HG03354 (cell line): ENCODE data around the gene PRSS27.
A peak's percentile ranks its signal among the peaks of the same experiment; 100 is the strongest.
"Not testable (repeated sequence)": the region's sequence is repeated elsewhere in the genome, so short reads cannot be mapped to it uniquely, and the experiment has no call there.

ENCODE experiments used
- ATAC-seq: cut with Tn5 transposase; IDR thresholded peaks from one replicate; pipeline ENCODE4 v1.9.1; 2021; ENCODE audit warnings: mild to moderate bottlenecking; ENCODE audit not compliant: unreplicated experiment, poor library complexity, severe bottlenecking

PRSS27 gene

GRCh38 chr16:2699791-2700600, 20.0 kb downstream of the PRSS27 start:
- ATAC-seq: no peak

- no peak for ATAC-seq
Measured at GRCh38 chr16:2698965-2699750, 20.9 kb downstream of the PRSS27 start.

- no peak for ATAC-seq
Measured at GRCh38 chr16:2698103-2698870, 21.7 kb downstream of the PRSS27 start.

- no peak for ATAC-seq
Measured at GRCh38 chr16:2697401-2697948, 22.5 kb downstream of the PRSS27 start.

GRCh38 chr16:2696601-2697250, 23.3 kb downstream of the PRSS27 start:
- not testable (repeated sequence) for ATAC-seq

GRCh38 chr16:2692948-2693651, 26.9 kb downstream of the PRSS27 start:
- ATAC-seq: no peak

GRCh38 chr16:2692251-2692947, 27.6 kb downstream of the PRSS27 start:
- ATAC-seq: no peak

GRCh38 chr16:2691491-2692248, 28.4 kb downstream of the PRSS27 start:
- no peak for ATAC-seq

- ATAC-seq: no peak
Measured at GRCh38 chr16:2690852-2691251, 29.2 kb downstream of the PRSS27 start.

GRCh38 chr16:2689968-2690801, 29.8 kb downstream of the PRSS27 start:
- no peak for ATAC-seq

GRCh38 chr16:2689422-2689821, 30.6 kb downstream of the PRSS27 start:
- ATAC-seq: not testable (repeated sequence)

GRCh38 chr16:2687531-2688308, 32.3 kb downstream of the PRSS27 start:
- peak; percentile 8 for ATAC-seq

- ATAC-seq: peak; percentile 45
Measured at GRCh38 chr16:2686912-2687507, 33.0 kb downstream of the PRSS27 start.

- peak; percentile 32 for ATAC-seq
Measured at GRCh38 chr16:2686075-2686474, 33.9 kb downstream of the PRSS27 start.

- peak; percentile 1 for ATAC-seq
Measured at GRCh38 chr16:2683041-2683440, 37.0 kb downstream of the PRSS27 start.
